Right lung (tissue), 5 donors: ENCODE data around the gene TMEFF2. TPM values are rescaled to one million over a fixed set of nuclear protein-coding genes. Genes with fewer than 3 reads are reported as not detected.

ENCODE experiments used
- DNase-seq, 2 donors: peaks; one replicate each; pipeline ENCODE4 v3.0.0-alpha.2; 2013
- polyA plus RNA-seq, 5 donors: library from polyadenylated mRNA; unstranded; fragments of 120-200 nt; gene quantifications; one replicate each; pipeline versions ENCODE4 v1.2.1 to v1.2.3, GENCODE V29; 2013; ENCODE audit warnings: inconsistent platforms in 1 of 5, low replicate concordance in 1 of 5; ENCODE audit not compliant: insufficient read length in 5 of 5, insufficient read depth in 1 of 5

TMEFF2 gene
- polyA plus RNA-seq, 5 donors: 0.25 to 1.4 (median 0.72) TPM

GRCh38 chr2:192016265-192016664, 178.5 kb downstream of the TMEFF2 start:
- no peak for DNase-seq

DNA sequence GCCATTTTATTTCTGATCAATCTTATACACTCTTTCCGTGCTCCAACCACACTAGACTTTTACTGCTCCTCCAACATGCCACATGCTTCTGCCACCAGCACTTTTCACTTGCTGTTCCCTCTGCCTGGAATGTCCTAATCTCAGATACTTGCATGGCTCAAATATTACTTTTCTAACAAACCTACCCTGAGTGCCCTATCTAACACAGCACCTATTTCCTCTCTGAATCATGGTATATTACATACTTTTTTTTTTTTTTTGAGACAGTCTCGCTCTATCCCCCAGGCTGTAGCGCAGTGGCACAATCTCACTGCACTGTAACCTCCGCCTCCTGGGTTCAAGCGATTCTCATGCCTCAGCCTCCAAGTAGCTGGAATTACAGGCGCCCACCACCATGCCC, 181.5 kb downstream of the TMEFF2 start:
- DNase-seq: no peak

GRCh38 chr2:192011196-192011595, 183.5 kb downstream of the TMEFF2 start:
- DNase-seq: no peak

- DNase-seq: no peak
Measured at GRCh38 chr2:192010073-192010472, 184.7 kb downstream of the TMEFF2 start.

DNA sequence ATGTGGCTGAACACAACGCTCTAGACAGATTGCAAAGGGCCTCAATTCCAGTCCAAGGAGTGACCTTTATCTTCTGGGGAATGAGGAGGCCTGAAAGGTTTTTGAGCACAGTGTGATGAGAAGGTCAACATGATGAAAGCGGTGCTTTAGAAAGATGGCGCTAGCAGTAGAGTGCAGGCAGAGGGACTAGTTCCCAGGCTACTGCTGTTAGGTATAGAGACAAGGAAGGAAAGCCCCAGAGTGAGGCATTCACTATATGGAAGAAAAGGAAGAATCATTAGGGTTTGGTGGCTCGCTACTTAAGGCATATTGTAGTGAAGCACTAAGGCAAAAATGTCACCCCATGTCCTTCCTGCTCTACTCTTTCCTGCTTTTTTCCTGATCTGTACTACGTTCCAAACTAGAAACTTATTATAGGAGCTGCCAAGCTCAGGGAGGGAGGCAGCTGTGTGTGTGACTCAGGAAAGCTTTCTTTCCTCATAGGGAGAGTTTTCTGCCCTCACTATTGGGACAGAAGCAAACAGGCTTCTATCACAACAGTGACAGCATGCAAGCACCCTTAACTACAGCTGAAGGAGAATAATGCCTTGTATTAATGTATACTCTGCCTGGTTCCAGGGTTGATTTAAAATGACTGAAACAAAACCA, 187.0 kb downstream of the TMEFF2 start:
- no peak for DNase-seq

DNA sequence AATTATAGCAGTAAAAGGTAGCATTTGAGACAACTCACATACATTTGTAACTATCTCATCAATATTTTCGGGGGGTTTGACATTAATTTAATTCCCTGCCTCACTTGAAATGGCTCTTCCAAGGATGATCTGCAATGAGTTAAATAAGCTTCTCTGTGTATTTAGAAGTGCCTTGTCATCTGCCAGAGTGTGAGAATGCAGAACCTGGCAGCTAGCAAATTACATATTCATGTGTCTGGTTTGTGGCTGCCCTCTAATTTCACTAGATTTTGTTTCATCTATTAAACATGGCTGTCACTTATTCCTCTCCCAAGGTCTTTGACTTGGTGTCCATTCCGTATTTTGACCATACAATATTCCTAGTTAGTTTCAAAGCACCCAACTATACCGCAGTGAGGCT, 189.5 kb downstream of the TMEFF2 start:
- no peak for DNase-seq

- DNase-seq: no peak
Measured at GRCh38 chr2:192004188-192004963, 190.4 kb downstream of the TMEFF2 start.

DNA sequence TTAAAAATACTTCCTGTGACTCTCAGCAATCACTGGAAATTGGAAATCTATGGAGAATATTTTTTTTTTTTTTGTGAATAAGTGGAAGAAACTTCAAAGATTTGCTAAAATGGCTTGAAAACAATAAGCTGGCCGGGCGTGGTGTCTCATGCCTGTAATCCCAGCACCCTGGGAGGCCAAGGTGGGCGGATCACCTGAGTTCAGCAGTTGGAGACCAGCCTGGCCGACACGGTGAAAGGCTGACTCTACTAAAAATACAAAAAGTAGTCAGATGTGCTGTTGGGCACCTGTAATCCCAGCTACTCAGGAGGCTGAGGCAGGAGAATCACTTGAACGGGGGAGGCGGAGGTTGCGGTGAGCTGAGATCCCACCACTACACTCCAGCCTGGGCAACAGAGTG, 192.3 kb downstream of the TMEFF2 start:
- no peak for DNase-seq

- no peak for DNase-seq
Measured at GRCh38 chr2:192000196-192000980, 194.3 kb downstream of the TMEFF2 start.

DNA sequence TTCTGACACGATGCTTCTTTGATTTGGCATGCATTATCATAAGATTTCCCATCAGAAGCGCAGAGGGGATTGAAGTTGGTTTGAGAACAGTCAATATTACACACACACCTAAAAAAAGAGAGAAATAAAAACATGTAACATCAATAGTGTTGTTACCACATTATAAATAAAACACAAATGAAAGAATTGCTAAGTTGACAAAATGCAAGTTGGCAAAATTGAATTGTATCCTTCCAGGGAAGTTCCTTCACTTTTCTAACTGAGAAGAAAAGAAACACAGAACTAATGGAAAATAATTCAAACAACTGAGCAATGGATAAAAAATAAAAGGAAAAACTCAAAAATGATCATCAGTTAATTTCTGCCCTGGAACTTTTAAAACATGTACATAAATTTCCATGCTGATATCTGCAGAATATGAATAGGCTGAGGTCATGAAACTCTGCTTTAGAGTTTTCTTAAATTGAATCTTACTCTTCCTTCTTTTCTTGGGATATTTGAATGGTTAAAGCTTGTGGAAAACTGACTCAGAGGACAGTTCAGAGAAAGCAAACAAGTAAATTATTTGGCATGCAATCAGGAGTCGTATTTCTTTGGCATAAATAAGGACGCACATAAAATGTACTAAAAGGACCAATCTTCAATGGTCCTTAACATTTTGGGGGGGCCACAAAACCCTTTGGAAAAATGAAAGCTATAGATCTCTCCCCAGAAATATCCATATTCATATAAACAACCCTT, 195.5 kb downstream of the TMEFF2 start:
- no peak for DNase-seq

DNA sequence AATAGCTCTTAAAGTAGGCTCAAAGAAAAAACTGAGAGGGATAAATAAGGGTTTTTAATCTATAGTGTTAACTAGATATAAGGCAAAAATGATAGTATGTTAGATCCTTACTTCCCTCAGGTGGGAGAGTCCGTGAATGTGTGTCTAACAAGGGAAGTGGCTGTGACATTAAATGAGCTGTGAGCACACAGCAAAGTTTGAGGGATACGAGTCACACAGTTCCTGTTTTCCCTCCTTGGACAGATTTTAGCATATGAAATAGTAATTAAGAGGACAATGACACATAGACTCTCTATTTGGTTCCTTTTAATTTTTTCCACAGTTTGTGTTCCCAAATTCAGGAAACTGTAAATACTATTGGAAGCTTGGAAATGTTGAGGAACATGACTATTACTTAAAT, 199.4 kb downstream of the TMEFF2 start:
- DNase-seq: no peak

- no peak for DNase-seq
Measured at GRCh38 chr2:191994749-191995148, 200.0 kb downstream of the TMEFF2 start.

DNA sequence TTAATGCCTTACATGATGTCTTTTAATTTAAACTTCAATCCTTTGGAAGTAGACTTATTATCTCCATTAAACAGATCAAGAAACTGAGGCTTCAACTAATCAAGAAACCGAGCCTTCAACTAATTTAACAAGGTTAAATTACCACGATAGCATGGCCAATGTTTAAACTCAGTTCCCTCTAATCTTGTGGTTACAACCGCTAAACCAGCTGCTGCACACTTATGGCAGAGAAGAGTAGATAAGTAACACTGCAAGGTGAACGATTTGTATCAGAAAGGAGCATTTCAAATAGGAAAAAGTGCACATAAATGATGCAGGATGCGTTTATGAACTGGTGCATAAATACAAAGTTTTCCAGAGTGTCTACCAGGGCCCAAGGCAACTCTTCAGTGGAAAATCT, 203.3 kb downstream of the TMEFF2 start:
- no peak for DNase-seq

DNA sequence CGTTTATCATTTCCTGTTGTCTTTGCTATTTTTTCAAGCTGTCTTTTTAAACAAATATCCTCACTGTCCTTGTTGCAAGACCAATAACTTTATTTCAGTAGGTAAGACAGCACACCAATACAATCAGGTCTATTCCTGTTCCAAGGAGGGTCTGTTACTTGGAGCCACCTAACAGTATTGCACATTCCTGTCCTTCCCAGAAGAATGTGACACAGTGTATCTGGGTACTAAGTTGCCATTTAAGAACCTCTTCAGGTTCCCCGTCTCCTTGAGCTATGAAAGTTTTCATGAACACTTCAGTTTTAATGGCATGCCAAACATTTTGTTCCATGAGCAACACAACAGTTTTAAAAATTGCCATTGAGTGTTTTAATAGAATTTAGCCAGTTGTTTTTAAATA, 209.0 kb downstream of the TMEFF2 start:
- no peak for DNase-seq

DNA sequence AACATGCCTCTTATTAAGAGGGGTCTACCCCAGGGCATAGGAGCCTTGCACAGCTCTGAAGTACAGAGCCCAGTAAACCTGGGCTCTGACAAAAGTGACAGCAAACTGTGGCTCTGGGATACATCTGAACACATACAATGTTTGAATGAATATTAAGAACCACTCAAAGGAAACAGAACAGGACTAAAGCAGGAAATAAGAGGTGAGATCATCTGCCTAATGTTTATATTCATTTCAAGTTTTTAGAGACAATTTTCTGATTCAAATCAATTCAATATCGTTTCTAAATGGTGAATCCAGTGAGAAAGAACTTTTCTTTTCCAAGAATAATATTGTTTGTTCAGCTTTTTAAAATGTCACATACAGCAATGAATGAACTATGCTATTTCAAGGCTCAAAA, 211.1 kb downstream of the TMEFF2 start:
- DNase-seq: no peak

- DNase-seq: no peak
Measured at GRCh38 chr2:191983186-191983585, 211.5 kb downstream of the TMEFF2 start.

DNA sequence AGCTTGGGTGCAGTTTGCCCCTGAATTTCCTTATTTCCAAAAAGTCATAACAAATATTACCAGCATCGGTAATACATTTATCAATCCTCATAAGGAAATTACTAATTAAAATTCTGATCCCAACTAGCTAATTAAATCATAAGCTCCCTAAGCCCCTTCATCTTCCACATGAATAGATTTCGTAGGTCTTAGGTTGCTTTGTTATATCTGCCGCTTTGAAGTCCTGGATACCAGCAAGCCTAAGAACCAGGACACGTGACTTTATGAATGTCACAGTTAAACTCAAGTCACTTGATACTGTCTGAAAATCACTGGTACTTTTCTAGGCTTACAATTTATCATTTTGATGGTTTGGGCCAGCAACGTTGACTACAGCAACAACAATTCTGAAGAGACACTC, 213.0 kb downstream of the TMEFF2 start:
- DNase-seq: no peak

DNA sequence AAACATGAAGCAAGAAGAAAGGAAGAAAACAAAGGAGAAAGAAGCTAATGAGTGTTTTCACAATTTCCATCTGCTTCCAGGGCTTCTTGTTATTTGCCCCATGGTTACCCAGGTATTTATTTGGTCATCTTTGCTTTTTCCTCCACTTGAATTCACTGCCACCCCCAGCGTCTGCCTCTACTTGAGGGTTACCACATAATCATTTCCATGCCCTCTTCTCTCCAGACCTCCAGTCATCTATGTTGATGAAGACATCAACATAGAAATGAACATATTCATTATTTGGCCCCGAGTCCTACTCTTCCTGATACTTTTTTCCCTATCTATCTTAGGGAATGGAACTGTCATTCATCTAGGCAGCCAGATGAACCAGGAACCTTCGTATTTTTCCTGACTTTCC, 214.2 kb downstream of the TMEFF2 start:
- DNase-seq: no peak

GRCh38 chr2:191979221-191979730, 215.5 kb downstream of the TMEFF2 start:
- DNase-seq: no peak

- no peak for DNase-seq
Measured at GRCh38 chr2:191977754-191978153, 217.0 kb downstream of the TMEFF2 start.

DNA sequence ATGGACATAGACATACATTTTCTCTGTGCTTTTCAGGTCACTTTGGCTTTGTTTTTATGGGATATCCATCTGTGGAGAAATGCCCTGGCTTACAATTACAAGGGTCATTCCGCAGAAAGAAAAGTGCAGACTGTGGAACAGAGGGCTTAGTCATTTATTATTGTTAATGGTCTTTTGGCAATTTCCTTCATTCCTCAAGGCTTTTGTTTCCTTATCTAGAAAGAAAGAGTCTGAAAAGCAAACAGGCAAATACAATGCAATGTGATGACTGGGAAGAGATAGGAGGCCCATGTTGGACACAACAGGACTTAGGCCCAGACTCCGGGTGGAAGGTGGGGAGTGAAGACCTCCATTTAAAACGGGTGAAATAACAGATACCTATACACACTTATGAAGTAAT, 218.3 kb downstream of the TMEFF2 start:
- no peak for DNase-seq

GRCh38 chr2:191974676-191975075, 220.1 kb downstream of the TMEFF2 start:
- DNase-seq: no peak
